HepG2 (cell line): ENCODE results near the gene SPAG4. TPM values are rescaled to one million over a fixed set of nuclear protein-coding genes. Genes with fewer than 3 reads are reported as not detected.

ENCODE experiments used
- ATF7 ChIP-seq, 2 experiments: fragments of 450-650 bp in 1 of 2; sonication (generic) in 1 of 2; formaldehyde crosslinking in 1 of 2; IDR thresholded peaks; 2 replicates each; pipeline versions ENCODE4 v1.4.0 to v1.6.1; 2016 to 2020; ENCODE audit warnings: antibody characterized with exemption in 1 of 2, mild to moderate bottlenecking in 1 of 2, missing genetic modification reagents in 1 of 2
- CBX5 ChIP-seq: sonication (generic); formaldehyde crosslinking; IDR thresholded peaks from 2 replicates; pipeline ENCODE4 v1.4.0; 2020; ENCODE audit warnings: missing genetic modification reagents, borderline replicate concordance
- ISX ChIP-seq: sonication (generic); formaldehyde crosslinking; conservative IDR thresholded peaks from 2 replicates; pipeline ENCODE4 v1.5.0; 2020; ENCODE audit warnings: missing genetic modification reagents
- MTA1 ChIP-seq: sonication (generic); formaldehyde crosslinking; IDR thresholded peaks from 2 replicates; pipeline ENCODE4 v1.4.0; 2020; ENCODE audit warnings: missing genetic modification reagents, mild to moderate bottlenecking, borderline replicate concordance
- PHB2 ChIP-seq: fragments of 450-650 bp; IDR thresholded peaks from 2 replicates; pipeline ENCODE4 v1.6.1; 2018; ENCODE audit not compliant: partially characterized antibody
- TCF12 ChIP-seq, 2 experiments: fragments of 450-650 bp in 1 of 2; sonication (generic) in 1 of 2; formaldehyde crosslinking in 1 of 2; IDR thresholded peaks; 2 replicates each; pipeline versions ENCODE4 v1.6.1 to v1.8.0; 2017 to 2022; ENCODE audit warnings: antibody characterized with exemption in 1 of 2, mild to moderate bottlenecking in 1 of 2, missing genetic modification reagents in 1 of 2, moderate library complexity in 1 of 2
- YEATS2 ChIP-seq: sonication (generic); formaldehyde crosslinking; IDR thresholded peaks from 2 replicates; pipeline ENCODE4 v1.4.0; 2020; ENCODE audit warnings: missing genetic modification reagents, borderline replicate concordance
- ZNF282 ChIP-seq: fragments of 450-650 bp; IDR thresholded peaks from 2 replicates; pipeline ENCODE4 v1.6.1; 2018; ENCODE audit not compliant: partially characterized antibody
- ZNF333 ChIP-seq: sonication (generic); formaldehyde crosslinking; IDR thresholded peaks from 2 replicates; pipeline ENCODE4 v1.4.0; 2020; ENCODE audit warnings: mild to moderate bottlenecking, missing genetic modification reagents, borderline replicate concordance
- ZNF670 ChIP-seq: sonication (generic); formaldehyde crosslinking; IDR thresholded peaks from 2 replicates; pipeline ENCODE4 v1.8.0; 2022; ENCODE audit warnings: mild to moderate bottlenecking, missing genetic modification reagents, borderline replicate concordance
- polyA plus RNA-seq, 8 experiments: library from polyadenylated mRNA; depleted of rRNA in 3 of 8; stranded (reverse) in 7 of 8; unstranded in 1 of 8; fragments of >200 nt; fragmentation: Illumina TruSeq in 4 of 8; extraction: Trizol in 4 of 8; gene quantifications; 2 replicates each; pipeline versions ENCODE4 v1.2.1 to v1.2.3, GENCODE V29; 2011 to 2016; ENCODE audit warnings: low read depth in 4 of 8, missing spikeins in 1 of 8, mixed read lengths in 1 of 8; ENCODE audit not compliant: insufficient read depth in 1 of 8
- total RNA-seq, 5 experiments: library from RNA; depleted of rRNA; stranded (reverse); fragments of >200 nt; fragmentation: Illumina TruSeq; extraction: Trizol; gene quantifications; 2 replicates each; pipeline ENCODE4 v1.2.3, GENCODE V29; 2016; ENCODE audit warnings: low read depth in 1 of 5
- TF ChIP-seq, protein P1 (sequence below): sonication (generic); formaldehyde crosslinking; IDR thresholded peaks from 2 replicates; pipeline ENCODE4 v1.4.0; 2020; ENCODE audit warnings: missing genetic modification reagents
- TF ChIP-seq, protein P2 (sequence below): sonication (generic); formaldehyde crosslinking; IDR thresholded peaks from 2 replicates; pipeline ENCODE4 v1.4.0; 2020; ENCODE audit warnings: missing genetic modification reagents
- TF ChIP-seq, protein P3 (sequence below): sonication (generic); formaldehyde crosslinking; IDR thresholded peaks from 2 replicates; pipeline ENCODE4 v1.5.0; 2020; ENCODE audit warnings: missing genetic modification reagents
- TF ChIP-seq, protein P4 (sequence below): sonication (generic); formaldehyde crosslinking; IDR thresholded peaks from 2 replicates; pipeline ENCODE4 v1.5.1; 2020; ENCODE audit warnings: mild to moderate bottlenecking, missing genetic modification reagents, moderate library complexity
- TF ChIP-seq, protein P5 (sequence below): sonication (generic); formaldehyde crosslinking; IDR thresholded peaks from 2 replicates; pipeline ENCODE4 v1.4.0; 2020; ENCODE audit warnings: missing genetic modification reagents

SPAG4 gene
- total and polyA plus RNA-seq, 2 of the 13 experiments (the other 11 are each of a cell fraction or from before 2014, with no cell fraction given) = 5.8 to 137 TPM

DNA sequence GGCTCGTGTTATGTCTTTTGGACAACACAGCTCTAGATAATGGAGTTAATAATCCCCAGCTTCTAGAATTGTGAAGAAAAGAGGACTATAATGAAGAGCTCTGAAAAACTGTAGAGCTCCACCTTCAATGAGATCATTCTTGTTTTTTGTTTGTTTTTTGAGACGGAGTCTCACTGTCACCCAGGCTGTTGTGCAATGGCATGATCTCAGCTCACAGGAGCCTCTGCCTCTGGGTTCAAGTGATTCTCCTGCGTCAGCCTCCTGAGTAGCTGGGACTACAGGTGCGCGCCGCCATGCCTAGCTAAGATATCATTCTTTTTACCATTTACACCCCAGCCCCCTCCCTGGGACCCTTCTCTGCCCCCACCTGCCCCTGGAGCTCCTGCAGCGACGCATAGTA is 37.2 kb upstream of the SPAG4 start (continued):
- TF ChIP-seq, protein P1, sequence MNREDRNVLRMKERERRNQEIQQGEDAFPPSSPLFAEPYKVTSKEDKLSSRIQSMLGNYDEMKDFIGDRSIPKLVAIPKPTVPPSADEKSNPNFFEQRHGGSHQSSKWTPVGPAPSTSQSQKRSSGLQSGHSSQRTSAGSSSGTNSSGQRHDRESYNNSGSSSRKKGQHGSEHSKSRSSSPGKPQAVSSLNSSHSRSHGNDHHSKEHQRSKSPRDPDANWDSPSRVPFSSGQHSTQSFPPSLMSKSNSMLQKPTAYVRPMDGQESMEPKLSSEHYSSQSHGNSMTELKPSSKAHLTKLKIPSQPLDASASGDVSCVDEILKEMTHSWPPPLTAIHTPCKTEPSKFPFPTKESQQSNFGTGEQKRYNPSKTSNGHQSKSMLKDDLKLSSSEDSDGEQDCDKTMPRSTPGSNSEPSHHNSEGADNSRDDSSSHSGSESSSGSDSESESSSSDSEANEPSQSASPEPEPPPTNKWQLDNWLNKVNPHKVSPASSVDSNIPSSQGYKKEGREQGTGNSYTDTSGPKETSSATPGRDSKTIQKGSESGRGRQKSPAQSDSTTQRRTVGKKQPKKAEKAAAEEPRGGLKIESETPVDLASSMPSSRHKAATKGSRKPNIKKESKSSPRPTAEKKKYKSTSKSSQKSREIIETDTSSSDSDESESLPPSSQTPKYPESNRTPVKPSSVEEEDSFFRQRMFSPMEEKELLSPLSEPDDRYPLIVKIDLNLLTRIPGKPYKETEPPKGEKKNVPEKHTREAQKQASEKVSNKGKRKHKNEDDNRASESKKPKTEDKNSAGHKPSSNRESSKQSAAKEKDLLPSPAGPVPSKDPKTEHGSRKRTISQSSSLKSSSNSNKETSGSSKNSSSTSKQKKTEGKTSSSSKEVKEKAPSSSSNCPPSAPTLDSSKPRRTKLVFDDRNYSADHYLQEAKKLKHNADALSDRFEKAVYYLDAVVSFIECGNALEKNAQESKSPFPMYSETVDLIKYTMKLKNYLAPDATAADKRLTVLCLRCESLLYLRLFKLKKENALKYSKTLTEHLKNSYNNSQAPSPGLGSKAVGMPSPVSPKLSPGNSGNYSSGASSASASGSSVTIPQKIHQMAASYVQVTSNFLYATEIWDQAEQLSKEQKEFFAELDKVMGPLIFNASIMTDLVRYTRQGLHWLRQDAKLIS (CRISPR knock-in tag) = no peak
- TF ChIP-seq, protein P2, sequence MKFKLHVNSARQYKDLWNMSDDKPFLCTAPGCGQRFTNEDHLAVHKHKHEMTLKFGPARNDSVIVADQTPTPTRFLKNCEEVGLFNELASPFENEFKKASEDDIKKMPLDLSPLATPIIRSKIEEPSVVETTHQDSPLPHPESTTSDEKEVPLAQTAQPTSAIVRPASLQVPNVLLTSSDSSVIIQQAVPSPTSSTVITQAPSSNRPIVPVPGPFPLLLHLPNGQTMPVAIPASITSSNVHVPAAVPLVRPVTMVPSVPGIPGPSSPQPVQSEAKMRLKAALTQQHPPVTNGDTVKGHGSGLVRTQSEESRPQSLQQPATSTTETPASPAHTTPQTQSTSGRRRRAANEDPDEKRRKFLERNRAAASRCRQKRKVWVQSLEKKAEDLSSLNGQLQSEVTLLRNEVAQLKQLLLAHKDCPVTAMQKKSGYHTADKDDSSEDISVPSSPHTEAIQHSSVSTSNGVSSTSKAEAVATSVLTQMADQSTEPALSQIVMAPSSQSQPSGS (CRISPR knock-in tag) = peak; percentile 63; the same call in 1 of the 2 replicates
- TF ChIP-seq, protein P3, sequence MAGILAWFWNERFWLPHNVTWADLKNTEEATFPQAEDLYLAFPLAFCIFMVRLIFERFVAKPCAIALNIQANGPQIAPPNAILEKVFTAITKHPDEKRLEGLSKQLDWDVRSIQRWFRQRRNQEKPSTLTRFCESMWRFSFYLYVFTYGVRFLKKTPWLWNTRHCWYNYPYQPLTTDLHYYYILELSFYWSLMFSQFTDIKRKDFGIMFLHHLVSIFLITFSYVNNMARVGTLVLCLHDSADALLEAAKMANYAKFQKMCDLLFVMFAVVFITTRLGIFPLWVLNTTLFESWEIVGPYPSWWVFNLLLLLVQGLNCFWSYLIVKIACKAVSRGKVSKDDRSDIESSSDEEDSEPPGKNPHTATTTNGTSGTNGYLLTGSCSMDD (CRISPR knock-in tag) = no peak
- TF ChIP-seq MTA1 (CRISPR knock-in tag) (no peak), CBX5 (CRISPR knock-in tag) (no peak), ZNF670 (no peak), ZNF333 (CRISPR knock-in tag) (no peak), PHB2 (no peak), ISX (CRISPR knock-in tag) (no peak), YEATS2 (CRISPR knock-in tag) (no peak), ZNF282 (no peak), TCF12 (IDR thresholded peaks at IDR 0.05) (no peak), TCF12 (CRISPR knock-in tag; IDR thresholded peaks at IDR 0.05) (no peak), ATF7 (IDR thresholded peaks at IDR 0.05) (peak; percentile 37; the same call in 1 of the 2 replicates), ATF7 (CRISPR knock-in tag; IDR thresholded peaks at IDR 0.05) (no peak)
- TF ChIP-seq, protein P4, sequence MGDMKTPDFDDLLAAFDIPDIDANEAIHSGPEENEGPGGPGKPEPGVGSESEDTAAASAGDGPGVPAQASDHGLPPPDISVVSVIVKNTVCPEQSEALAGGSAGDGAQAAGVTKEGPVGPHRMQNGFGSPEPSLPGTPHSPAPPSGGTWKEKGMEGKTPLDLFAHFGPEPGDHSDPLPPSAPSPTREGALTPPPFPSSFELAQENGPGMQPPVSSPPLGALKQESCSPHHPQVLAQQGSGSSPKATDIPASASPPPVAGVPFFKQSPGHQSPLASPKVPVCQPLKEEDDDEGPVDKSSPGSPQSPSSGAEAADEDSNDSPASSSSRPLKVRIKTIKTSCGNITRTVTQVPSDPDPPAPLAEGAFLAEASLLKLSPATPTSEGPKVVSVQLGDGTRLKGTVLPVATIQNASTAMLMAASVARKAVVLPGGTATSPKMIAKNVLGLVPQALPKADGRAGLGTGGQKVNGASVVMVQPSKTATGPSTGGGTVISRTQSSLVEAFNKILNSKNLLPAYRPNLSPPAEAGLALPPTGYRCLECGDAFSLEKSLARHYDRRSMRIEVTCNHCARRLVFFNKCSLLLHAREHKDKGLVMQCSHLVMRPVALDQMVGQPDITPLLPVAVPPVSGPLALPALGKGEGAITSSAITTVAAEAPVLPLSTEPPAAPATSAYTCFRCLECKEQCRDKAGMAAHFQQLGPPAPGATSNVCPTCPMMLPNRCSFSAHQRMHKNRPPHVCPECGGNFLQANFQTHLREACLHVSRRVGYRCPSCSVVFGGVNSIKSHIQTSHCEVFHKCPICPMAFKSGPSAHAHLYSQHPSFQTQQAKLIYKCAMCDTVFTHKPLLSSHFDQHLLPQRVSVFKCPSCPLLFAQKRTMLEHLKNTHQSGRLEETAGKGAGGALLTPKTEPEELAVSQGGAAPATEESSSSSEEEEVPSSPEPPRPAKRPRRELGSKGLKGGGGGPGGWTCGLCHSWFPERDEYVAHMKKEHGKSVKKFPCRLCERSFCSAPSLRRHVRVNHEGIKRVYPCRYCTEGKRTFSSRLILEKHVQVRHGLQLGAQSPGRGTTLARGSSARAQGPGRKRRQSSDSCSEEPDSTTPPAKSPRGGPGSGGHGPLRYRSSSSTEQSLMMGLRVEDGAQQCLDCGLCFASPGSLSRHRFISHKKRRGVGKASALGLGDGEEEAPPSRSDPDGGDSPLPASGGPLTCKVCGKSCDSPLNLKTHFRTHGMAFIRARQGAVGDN (CRISPR knock-in tag) = peak; percentile 2; the same call in 1 of the 2 replicates
- TF ChIP-seq, protein P5, sequence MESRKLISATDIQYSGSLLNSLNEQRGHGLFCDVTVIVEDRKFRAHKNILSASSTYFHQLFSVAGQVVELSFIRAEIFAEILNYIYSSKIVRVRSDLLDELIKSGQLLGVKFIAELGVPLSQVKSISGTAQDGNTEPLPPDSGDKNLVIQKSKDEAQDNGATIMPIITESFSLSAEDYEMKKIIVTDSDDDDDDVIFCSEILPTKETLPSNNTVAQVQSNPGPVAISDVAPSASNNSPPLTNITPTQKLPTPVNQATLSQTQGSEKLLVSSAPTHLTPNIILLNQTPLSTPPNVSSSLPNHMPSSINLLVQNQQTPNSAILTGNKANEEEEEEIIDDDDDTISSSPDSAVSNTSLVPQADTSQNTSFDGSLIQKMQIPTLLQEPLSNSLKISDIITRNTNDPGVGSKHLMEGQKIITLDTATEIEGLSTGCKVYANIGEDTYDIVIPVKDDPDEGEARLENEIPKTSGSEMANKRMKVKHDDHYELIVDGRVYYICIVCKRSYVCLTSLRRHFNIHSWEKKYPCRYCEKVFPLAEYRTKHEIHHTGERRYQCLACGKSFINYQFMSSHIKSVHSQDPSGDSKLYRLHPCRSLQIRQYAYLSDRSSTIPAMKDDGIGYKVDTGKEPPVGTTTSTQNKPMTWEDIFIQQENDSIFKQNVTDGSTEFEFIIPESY = 0 out of 2 replicates have a peak, but pooled peaks have one; percentile 4
